B cell (primary cell): ENCODE results near the gene LRRC3. TPM values are rescaled to one million over a fixed set of nuclear protein-coding genes. Genes with fewer than 3 reads are reported as not detected.

ENCODE experiments used
- ATAC-seq: fragments of 200-7000 bp; cut with Tn5 transposase; one replicate; pipeline ENCODE4 v1.10.0; 2021; ENCODE audit warnings: low read depth, mild to moderate bottlenecking, moderate number of reproducible peaks, moderate library complexity
- CTCF ChIA-PET: fragments of 350-600 bp; sonication (Branson Sonifier 250); formaldehyde crosslinking; loops from one replicate; lab custom pipeline; 2021; ENCODE audit warnings: antibody characterized with exemption, inconsistent platforms; lab: Charles Lee
- POLR2A ChIA-PET: fragments of 350-600 bp; sonication (Branson Sonifier 250); formaldehyde crosslinking; loops from one replicate; lab custom pipeline; 2021; ENCODE audit warnings: antibody characterized with exemption; lab: Charles Lee
- DNase-seq: peaks from one replicate; pipeline ENCODE4 v3.0.0; 2013
- H2AFZ ChIP-seq: 2 replicates; pipeline ENCODE4 v1.6.1; 2012; ENCODE audit warnings: mild to moderate bottlenecking, low read depth, low read length; ENCODE audit not compliant: insufficient read depth, poor library complexity, severe bottlenecking
- H3K27ac ChIP-seq, 2 donors: 1 replicate in 1 of 2; 2 replicates in 1 of 2; pipeline ENCODE4 v1.5.1; 2012 to 2013; ENCODE audit warnings: low read length in 2 of 2, mild to moderate bottlenecking in 2 of 2, moderate library complexity in 1 of 2
- H3K27me3 ChIP-seq, 4 experiments: fragments of 200-600 bp in 1 of 4; sonication (generic) in 1 of 4; replicated peaks in 1 of 4; 1 replicate in 2 of 4; 2 replicates in 2 of 4; pipeline versions ENCODE4 v1.6.1 to v1.7.0; 2013 to 2016; ENCODE audit warnings: low read length in 3 of 4, mild to moderate bottlenecking in 2 of 4, mixed read lengths in 1 of 4, moderate library complexity in 1 of 4; ENCODE audit not compliant: insufficient read depth in 4 of 4, control insufficient read depth in 3 of 4; ENCODE audit errors: control extremely low read depth in 1 of 4
- H3K36me3 ChIP-seq, 2 experiments: replicated peaks in 1 of 2; 1 replicate in 1 of 2; 2 replicates in 1 of 2; pipeline versions ENCODE4 v1.6.1 to v1.7.1; 2013; ENCODE audit warnings: low read length in 1 of 2; ENCODE audit not compliant: insufficient read depth in 2 of 2, control insufficient read depth in 1 of 2; ENCODE audit errors: control extremely low read depth in 1 of 2, extremely low read depth in 1 of 2
- H3K4me1 ChIP-seq, 2 donors: fragments of 200-600 bp in 1 of 2; sonication (generic) in 1 of 2; 1 replicate in 1 of 2; 2 replicates in 1 of 2; pipeline versions ENCODE4 v1.5.1 to v1.6.1; 2013 to 2017; ENCODE audit warnings: low read length in 2 of 2; ENCODE audit not compliant: control insufficient read depth in 2 of 2, insufficient read depth in 2 of 2
- H3K4me2 ChIP-seq: replicated peaks from 2 replicates; pipeline ENCODE3; 2012; ENCODE audit warnings: mild to moderate bottlenecking, low read depth, low read length; ENCODE audit not compliant: poor library complexity, severe bottlenecking
- H3K4me3 ChIP-seq, 5 experiments: fragments of 200-600 bp in 1 of 5; sonication (generic) in 1 of 5; 1 replicate in 3 of 5; 2 replicates in 2 of 5; pipeline versions ENCODE4 v1.5.1 to v1.7.0; 2011 to 2016; ENCODE audit warnings: low read length in 4 of 5, mild to moderate bottlenecking in 4 of 5, low read depth in 2 of 5, control low read depth in 1 of 5, moderate library complexity in 1 of 5; ENCODE audit not compliant: insufficient read depth in 1 of 5; ENCODE audit errors: control extremely low read depth in 1 of 5, extremely low read depth in 1 of 5
- H3K79me2 ChIP-seq: fragments of 200-600 bp; sonication (generic); one replicate; pipeline ENCODE4 v1.6.0; 2016; ENCODE audit warnings: low read length; ENCODE audit not compliant: control insufficient read depth, insufficient read depth
- H3K9ac ChIP-seq: fragments of 200-600 bp; sonication (generic); 2 replicates; pipeline ENCODE4 v1.6.1; 2017; ENCODE audit warnings: mild to moderate bottlenecking, low read length, moderate library complexity
- H3K9me3 ChIP-seq, 3 donors: one replicate each; pipeline versions ENCODE4 v1.6.1 to v1.7.1; 2013; ENCODE audit warnings: low read length in 2 of 3; ENCODE audit not compliant: control insufficient read depth in 2 of 3, insufficient read depth in 1 of 3; ENCODE audit errors: control extremely low read depth in 1 of 3
- H4K20me1 ChIP-seq: 2 replicates; pipeline ENCODE4 v1.6.0; 2012; ENCODE audit warnings: mild to moderate bottlenecking, low read length; ENCODE audit not compliant: insufficient read depth, control insufficient read depth, poor library complexity, severe bottlenecking
- H3K27ac Mint-ChIP-seq: one replicate; pipeline ENCODE4 v1.8.0; 2021; ENCODE audit warnings: mixed read lengths
- H3K27me3 Mint-ChIP-seq: one replicate; pipeline ENCODE4 v1.8.0; 2021; ENCODE audit warnings: mixed read lengths
- H3K4me1 Mint-ChIP-seq: one replicate; pipeline ENCODE4 v1.8.0; 2021; ENCODE audit warnings: mixed read lengths
- H3K4me3 Mint-ChIP-seq: one replicate; pipeline ENCODE4 v1.8.0; 2021; ENCODE audit warnings: mixed read lengths
- H3K9me3 Mint-ChIP-seq: one replicate; pipeline ENCODE4 v1.8.0; 2022; ENCODE audit warnings: mixed read lengths; ENCODE audit not compliant: insufficient read depth
- CTCF ChIP-seq: fragments of 200-600 bp; IDR thresholded peaks from one replicate; pipeline ENCODE4 v1.8.0; 2022; ENCODE audit warnings: antibody characterized with exemption, mild to moderate bottlenecking
- EZH2 ChIP-seq: IDR thresholded peaks from 2 replicates; pipeline ENCODE4 v1.6.1; 2012; ENCODE audit warnings: borderline replicate concordance, low read depth, mild to moderate bottlenecking, moderate library complexity, low read length; ENCODE audit not compliant: insufficient read depth, poor library complexity, severe bottlenecking
- WGBS: methylation state at CpG from one replicate; pipeline ENCODE4 v1.1.5; 2013; ENCODE audit warnings: missing lambda C conversion rate; ENCODE audit not compliant: insufficient coverage; 5-methylcytosine and 5-hydroxymethylcytosine counted together
- intact Hi-C: fragments of 100-400 bp; cut with micrococcal nuclease; formaldehyde crosslinking; loops from one replicate; pipeline ENCODE4 v1.10.0; 2022
- polyA plus RNA-seq: library from polyadenylated mRNA; depleted of rRNA; stranded (reverse); fragments of >200 nt; gene quantifications from 2 replicates; pipeline ENCODE4 v1.2.3, GENCODE V29; 2012
- total RNA-seq, 2 donors: library from RNA; stranded (reverse); fragments of 120-200 nt in 1 of 2; gene quantifications; 1 replicate in 1 of 2; 2 replicates in 1 of 2; pipeline versions ENCODE4 v1.2.3 to v1.2.4, GENCODE V29; 2013 to 2022

Gene LRRC3
- total and polyA plus RNA-seq, 2 donors (not counting 1 experiment from before 2014, with no cell fraction given): 0.46 to 3.3 TPM

- Histone ChIP-seq H3K36me3 (no peaks in the 10 kb centered on the region), H3K4me3 (no peak overlapping the region), H3K4me1 (peaks cover 10 to 16% of the 10 kb centered on the region in 2 donors), H3K9ac (no peak overlapping the region), H4K20me1 (no peaks in the 10 kb centered on the region), H3K4me2 (no peak overlapping the region), H2AFZ (no peak overlapping the region), H3K27me3 (no peaks in the 10 kb centered on the region), H3K9me3 (peaks cover 3 to 11% (median 8%) of the 10 kb centered on the region in 3 donors), H3K79me2 (no peaks in the 10 kb centered on the region), H3K27ac (no peak overlapping the region)
- TF ChIP-seq CTCF (no peak), EZH2 (no peak)
- ATAC-seq: no peak
- WGBS: 96% methylated on average over 42 of the region's 44 CpGs
- no peak for DNase-seq
- H3K9me3 Mint-ChIP-seq: peaks cover 11% of the 10 kb centered on the region
- POLR2A ChIA-PET: interaction anchor here (0.6 kb wide), 1 partner anchor 154 kb away, joined by 9 read pairs; no protein-coding TSS in a partner anchor
- CTCF ChIA-PET: interaction anchor here (1.1 kb wide), 1 partner anchor 23 kb away, joined by 4 read pairs; no protein-coding TSS in a partner anchor
- intact Hi-C loops: no loop called here
- H3K4me1 Mint-ChIP-seq: peaks cover 7% of the 10 kb centered on the region
- H3K27ac Mint-ChIP-seq: no peak overlapping the region
- H3K4me3 Mint-ChIP-seq: peak overlapping the region; percentile 71
- no peaks in the 10 kb centered on the region for H3K27me3 Mint-ChIP-seq
Observed at GRCh38 chr21:44456915-44457736, 1.8 kb downstream of the LRRC3 start.
